GM04504 (cell line): ENCODE data around the gene NAPSA.
"Not testable (repeated sequence)": the region's sequence is repeated elsewhere in the genome, so short reads cannot be mapped to it uniquely, and the experiment has no call there.

ENCODE experiments used
- DNase-seq: peaks from one replicate; pipeline ENCODE4 v3.0.0-alpha.2; 2012; ENCODE audit warnings: low read depth

Gene NAPSA

GRCh38 chr19:50358483-50359327 is 6.7 kb downstream of the NAPSA start:
- peak; percentile 14 for DNase-seq

- DNase-seq = peak; percentile 24
Observed at GRCh38 chr19:50357178-50358100, 8.0 kb downstream of the NAPSA start.

GRCh38 chr19:50356691-50357177 is 8.7 kb downstream of the NAPSA start:
- no peak for DNase-seq

GRCh38 chr19:50353487-50353880 is 12.0 kb downstream of the NAPSA start:
- DNase-seq = not testable (repeated sequence)

- DNase-seq = no peak
Observed at GRCh38 chr19:50352242-50352641, 13.2 kb downstream of the NAPSA start.

GRCh38 chr19:50349277-50350057 is 16.0 kb downstream of the NAPSA start:
- DNase-seq = no peak

- not testable (repeated sequence) for DNase-seq
Observed at GRCh38 chr19:50347089-50347581, 18.3 kb downstream of the NAPSA start.

- DNase-seq = no peak
Observed at GRCh38 chr19:50344661-50345318, 20.6 kb downstream of the NAPSA start.

- DNase-seq = no peak
Observed at GRCh38 chr19:50341091-50341564, 24.3 kb downstream of the NAPSA start.

GRCh38 chr19:50340331-50340730 is 25.1 kb downstream of the NAPSA start:
- DNase-seq = no peak

GRCh38 chr19:50337031-50337430 is 28.4 kb downstream of the NAPSA start:
- not testable (repeated sequence) for DNase-seq

- no peak for DNase-seq
Observed at GRCh38 chr19:50334741-50335421, 30.6 kb downstream of the NAPSA start.

GRCh38 chr19:50333737-50334617 is 31.5 kb downstream of the NAPSA start:
- peak; percentile 6 for DNase-seq

- DNase-seq = no peak
Observed at GRCh38 chr19:50333235-50333736, 32.2 kb downstream of the NAPSA start.

- DNase-seq = no peak
Observed at GRCh38 chr19:50332244-50333038, 33.0 kb downstream of the NAPSA start.

GRCh38 chr19:50331994-50332243 is 33.5 kb downstream of the NAPSA start:
- DNase-seq = no peak

- no peak for DNase-seq
Observed at GRCh38 chr19:50331221-50331993, 34.0 kb downstream of the NAPSA start.
